HG03025 (cell line): ENCODE results near the gene TXNDC11.

Experiments
- ATAC-seq: cut with Tn5 transposase; IDR thresholded peaks from one replicate; pipeline ENCODE4 v1.9.1; 2021; ENCODE audit warnings: mild to moderate bottlenecking, moderate library complexity; ENCODE audit not compliant: unreplicated experiment, low FRiP score

TXNDC11 gene

DNA sequence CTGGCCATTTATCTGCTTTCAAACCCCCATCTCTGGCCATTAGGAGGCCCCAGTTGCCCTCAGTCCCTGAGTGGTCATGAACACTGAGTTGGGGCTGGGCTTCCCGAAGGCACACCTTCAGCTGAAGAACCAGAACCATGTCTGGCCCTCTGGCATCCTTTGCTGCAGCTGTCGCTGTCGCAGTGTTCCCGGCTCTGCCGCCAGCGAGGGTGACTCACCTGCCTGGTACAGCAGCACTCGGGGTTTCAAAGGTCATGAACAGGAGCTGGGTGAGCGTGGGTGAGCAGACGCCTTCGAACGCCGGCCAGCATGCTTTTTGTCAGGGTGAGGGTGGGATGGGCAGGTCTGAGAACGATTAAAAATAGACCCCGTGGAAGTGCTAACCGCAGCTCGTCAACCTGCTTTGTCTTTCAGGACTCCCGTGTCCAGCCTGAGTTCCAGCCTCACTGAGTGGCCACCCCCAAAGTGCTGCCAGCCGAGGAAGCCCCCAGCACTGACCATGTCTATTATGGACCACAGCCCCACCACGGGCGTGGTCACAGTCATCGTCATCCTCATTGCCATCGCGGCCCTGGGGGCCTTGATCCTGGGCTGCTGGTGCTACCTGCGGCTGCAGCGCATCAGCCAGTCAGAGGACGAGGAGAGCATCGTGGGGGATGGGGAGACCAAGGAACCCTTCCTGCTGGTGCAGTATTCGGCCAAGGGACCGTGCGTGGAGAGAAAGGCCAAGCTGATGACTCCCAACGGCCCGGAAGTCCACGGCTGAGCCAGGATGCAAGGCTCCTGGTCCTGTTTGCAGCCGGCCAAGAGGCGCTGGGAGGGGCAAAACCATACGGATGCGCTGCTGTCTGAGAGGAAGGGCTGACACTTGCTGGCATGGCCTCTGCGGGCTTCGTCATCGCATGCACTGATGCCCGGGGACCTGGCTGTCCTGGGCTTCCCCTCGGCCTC is 66.8 kb downstream of the TXNDC11 start:
- no peak for ATAC-seq

DNA sequence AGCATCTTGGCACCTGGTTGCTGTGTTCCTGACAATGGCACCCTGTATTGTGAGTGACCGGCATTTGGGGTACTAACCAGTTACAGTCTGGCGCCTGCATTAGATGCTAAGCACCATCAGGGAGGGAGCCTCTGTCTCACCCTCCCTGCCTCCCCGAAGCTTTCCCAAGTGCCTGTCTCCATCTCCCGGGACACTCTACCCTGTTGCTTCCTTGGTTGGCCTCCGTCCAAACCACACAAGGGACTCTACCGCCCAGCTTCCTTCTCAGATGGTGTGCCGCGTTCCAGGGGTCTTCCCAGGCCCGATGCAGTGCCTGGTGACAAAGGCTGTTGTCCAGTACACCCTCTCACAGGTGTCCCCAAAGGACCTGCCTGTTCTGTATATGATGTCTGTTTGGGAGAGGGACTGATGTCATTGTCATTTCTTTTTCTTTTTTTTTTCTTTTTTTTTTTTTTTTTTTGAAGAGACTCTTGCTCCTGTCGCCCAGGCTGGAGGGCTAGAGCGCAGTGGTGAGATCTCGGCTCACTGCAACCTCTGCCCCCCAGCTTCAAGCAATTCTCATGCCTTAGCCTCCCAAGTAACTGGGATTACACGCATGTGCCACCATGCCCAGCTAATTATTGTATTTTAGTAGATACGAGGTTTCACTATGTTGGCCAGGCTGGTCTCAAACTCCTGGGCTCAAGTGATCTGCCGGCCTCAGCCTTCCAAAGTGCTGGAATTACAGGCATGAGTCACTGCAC is 67.7 kb downstream of the TXNDC11 start:
- ATAC-seq = no peak

DNA sequence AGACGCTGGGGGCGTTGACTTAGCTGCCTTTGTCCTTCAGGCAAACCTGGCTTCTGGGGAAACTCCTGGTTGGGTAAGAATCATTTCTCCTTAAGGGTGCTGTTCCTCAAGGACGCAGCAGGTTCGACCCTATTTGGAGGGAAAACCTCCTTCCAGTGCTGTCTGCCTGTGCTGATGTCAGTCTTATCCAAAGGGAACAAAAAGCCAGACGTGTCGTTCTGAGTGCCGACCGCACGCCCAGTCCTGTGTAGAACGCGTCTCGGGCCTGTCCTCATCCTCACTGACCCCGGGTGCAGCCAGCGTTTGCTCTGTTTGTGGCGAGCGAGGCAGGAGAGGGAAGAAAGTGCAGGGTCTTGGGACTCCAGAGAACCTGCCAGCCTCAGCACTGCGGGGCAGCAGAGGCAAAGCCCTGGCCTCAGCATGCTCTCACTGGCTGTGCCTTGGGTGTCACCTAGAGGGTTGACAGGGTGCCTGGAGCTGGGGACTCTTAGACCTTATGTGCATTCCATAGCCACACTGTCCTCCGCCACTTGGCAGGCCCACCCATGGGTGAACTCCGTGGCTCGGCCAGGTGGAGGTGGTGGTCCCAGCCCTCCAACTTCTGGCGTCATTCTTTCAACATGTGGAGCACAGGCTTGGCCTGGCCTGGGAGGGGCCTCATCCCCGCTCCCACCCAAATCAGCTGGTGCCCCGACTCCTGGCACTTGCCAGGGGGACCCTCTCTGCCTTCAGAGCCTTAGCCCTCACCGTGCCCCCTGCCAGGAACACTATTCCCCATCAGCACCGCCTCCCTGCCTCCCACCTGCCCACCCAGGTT is 68.4 kb downstream of the TXNDC11 start:
- ATAC-seq = no peak

DNA sequence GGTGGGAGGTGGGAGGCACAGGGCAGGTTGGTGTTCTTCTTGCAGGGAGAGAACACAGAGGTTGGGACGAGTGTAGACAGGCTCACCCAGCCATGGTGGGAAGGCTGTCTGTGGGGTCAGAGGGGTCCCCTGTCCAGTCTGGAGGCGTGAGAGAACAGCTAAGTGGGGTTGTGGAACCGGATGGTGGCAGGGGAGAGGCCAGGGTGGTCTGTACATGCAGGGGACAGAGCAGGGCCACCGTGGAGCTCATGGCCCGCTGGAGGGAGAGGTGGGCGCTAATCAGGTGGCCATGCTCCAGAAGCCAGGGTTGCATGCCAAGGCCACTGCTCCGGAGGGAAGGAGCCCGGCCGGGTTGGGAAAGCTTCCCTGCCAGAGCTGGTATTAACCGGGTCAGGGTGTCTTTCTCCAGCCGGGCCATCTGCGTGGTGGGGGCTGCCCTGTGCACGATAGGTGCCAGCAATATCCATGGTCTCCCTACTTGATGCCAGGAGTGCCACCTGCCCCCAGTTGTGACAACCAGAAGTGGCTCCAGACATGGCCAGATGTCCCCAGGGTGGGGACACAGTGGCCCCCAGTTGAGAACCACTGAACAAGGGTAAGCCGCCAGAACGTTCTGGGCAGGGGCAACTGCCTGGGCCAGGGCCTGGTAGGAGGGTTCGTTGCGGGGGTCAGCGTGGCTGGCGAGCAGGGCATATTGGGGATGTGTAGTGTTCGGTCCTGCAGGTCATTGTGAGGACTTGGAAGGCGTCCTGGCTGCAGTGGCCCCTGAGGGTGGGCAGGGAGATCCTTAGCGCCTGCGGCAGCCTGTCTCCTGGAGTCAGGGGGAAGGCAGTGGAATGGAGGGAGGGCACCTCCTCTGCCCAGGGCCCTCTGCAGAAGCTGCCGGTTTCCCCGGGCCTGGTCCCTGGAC is 69.3 kb downstream of the TXNDC11 start:
- no peak for ATAC-seq

DNA sequence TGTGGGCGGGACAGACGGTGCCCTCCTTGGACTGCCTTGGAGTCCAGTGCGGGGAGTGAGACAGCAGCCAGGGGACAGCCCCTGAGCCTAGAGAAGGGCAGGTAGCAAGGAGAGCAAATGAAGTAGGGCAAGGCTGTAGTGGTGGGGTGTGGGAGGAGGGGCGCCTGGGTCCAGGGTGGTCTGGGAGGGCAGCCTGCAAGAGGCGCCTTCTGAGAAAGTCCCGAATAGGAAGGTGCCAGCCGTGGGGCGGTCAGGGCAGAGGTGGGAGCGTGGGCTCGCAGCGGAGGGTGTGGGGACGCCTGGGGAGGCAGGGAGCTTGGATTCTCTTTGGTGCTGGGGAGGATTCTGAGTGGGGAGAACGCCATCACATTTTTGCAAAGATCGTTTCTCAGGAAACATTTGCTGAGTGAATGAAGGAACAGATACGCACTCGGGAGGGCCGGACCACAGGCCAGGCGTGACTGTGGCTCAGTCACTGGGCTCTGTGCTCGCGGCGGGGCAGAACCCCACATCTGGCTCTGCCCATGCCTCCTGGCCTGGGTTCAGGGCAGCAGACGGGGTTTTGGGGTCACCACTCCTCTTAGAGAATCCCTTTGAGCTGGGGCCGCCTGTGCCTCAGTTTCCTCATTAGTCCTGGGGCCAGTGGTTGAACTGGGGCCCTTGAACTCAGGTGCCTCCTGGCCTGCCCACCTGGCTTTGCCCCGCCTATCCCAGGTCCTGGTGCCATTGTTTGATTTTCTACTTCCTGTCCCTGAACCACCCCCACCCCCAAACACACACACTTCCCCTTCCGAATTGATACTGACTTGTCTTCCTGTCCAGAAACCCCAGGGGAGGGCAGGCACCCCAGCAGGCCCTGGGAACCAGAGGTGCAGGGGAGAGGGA is 70.2 kb downstream of the TXNDC11 start:
- no peak for ATAC-seq

DNA sequence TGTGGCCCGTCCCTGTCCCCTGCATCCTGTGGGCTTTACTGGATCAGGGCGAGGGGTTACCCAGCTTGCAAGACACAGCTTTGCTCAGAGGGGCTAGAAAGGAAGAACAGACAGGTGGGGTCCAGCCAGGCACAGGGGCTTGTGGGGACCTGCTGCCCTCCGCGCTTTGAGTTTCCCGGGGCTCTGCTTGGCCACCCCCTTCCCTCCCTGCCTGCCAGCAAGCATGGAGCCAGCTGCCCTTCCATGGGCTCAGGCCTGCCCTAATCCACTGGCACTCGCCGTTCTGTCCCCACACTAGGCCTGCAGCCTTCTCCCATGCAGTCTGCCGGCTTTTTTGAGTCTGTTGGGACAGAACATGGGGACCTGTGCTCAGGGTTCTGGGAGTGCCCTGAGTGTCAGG is 71.0 kb downstream of the TXNDC11 start:
- ATAC-seq = no peak

DNA sequence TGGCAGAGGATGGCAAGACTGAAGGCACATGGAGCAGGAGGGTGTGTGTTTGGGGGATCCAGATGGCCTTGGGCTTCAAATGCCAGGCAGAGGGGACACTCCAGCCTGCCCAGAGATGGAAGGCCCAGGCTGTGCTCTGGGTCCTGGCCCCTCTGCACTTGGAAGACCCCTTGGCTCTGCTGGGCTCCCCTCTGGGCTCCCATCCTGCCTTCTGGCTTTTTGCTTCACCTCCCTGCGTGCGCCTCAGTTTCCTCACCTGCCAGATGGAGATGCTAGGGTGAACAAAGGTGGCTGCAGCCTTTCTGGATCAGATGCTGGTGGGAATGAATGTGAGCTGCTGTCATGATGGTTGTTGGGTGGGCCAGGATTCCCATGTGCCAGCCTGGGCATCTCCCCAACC is 71.4 kb downstream of the TXNDC11 start:
- ATAC-seq = no peak

DNA sequence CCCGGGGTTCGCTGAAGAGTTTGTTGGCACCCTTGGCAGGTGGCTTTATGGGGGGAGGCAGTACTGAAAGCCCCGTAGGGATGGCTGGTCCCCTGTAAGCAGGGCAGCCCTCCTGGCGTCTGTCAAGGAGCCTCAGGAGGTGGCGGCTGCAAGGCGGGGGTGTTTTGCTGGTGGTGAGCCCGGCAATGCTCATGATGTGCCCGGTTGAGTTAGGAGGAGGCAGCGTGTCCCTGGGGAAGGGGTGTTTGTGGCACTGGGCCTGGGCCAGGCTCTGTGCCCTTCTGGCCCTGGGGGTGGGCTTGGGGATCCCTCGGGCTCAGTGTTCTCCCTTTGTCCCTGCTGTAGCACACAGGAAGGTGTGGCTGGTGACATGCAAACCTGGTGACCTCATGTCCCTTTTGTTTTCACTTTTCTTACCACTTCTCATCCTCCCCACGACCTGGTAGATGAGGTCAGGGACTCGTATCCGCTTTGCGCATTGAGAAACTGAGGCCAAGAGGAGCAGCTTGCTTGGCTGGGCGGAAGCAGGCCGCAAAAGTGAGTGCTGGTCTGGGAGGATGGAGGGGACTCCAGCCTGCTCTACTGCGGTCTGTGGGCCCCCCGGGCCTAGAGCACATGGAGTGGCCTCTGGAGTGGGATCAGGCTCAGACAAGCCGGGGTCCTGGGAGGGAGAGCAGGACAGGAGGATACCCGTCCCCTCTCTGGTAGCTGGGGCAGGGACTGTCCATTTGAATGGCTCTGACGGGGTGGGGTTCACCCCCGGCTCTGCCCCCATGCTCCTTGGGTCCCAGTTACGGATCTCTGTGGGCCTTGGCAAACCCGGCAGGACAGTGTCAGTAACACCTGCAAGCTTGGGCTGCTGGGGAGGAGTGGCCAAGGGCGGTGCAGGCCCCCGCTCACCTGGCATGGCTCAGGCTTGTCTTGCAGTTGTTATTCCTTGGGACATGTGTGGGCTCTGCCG is 72.2 kb downstream of the TXNDC11 start:
- ATAC-seq = no peak

DNA sequence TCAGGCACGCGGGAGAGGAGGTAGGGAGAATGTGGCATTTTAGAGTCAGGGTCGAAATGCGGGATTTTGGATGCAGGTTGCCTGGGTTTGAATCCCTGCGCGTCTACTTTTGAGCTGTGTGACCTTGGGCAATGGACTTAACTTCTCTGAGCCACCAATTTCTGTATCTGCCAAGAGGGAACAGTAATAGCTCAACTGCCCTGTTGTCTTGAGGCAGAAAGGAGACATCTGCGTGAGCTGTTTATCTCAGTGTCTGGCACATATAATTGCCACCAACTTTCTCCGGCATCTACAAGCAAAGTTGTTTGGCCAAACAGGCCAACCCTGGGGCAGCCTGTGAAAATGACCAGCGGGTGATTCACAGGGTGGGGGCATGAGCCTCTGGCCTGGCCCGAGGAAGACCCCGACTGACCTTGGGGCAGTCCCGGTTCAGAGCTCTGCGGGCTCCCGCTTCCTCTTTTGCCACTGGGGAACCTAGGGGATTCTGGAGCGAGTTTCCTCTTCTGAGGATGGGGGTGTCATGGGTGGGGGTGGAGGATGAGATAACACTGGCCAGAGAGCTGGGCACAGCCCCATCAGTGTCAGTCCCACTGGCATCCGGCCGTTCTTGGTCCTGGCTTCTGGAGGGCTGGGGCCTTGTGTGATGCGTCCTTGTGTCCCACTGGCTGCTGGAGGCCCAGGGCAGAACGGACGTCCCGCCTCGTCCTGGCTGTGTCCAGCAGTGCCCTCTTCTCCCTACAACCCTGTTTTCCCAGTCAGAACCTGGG is 73.1 kb downstream of the TXNDC11 start:
- ATAC-seq = no peak

DNA sequence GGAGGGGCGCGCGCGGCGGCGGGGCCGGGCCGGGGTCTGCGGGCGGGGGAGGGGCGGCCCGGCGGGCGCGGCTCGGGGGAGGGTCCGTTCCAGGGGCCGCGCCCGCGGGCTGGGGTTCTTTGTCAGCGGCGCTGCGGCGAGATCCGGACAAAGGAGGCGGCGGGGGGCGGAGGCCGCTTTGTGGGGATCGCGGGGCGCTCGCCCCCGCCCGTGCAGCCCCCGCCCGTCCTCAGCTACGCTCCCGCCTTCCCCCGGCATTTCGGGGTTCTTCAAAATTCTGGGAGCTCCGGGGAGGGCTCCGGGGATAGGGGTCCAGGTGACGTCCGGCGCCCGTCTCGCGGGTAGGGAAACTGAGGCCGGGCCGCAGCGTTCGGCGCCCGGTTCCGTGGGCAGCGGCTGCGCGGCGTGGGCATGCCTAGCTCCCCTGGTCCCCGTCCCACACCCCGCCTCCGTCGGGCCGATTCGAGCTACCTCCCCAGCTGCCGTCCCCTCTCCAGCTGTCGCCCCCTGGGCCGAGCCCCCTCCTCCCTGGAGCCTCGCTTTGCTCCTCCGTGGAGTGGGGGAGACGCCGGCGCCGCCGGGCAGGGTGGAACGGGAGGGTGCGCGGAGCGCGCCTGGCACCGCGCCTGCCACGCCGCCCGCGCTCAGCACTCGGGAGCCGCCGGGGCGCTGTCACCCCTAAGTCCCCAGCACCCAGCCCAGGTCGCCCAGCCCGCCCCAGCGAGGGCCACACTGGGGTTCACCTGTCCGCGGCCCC is 73.9 kb downstream of the TXNDC11 start:
- ATAC-seq = no peak

DNA sequence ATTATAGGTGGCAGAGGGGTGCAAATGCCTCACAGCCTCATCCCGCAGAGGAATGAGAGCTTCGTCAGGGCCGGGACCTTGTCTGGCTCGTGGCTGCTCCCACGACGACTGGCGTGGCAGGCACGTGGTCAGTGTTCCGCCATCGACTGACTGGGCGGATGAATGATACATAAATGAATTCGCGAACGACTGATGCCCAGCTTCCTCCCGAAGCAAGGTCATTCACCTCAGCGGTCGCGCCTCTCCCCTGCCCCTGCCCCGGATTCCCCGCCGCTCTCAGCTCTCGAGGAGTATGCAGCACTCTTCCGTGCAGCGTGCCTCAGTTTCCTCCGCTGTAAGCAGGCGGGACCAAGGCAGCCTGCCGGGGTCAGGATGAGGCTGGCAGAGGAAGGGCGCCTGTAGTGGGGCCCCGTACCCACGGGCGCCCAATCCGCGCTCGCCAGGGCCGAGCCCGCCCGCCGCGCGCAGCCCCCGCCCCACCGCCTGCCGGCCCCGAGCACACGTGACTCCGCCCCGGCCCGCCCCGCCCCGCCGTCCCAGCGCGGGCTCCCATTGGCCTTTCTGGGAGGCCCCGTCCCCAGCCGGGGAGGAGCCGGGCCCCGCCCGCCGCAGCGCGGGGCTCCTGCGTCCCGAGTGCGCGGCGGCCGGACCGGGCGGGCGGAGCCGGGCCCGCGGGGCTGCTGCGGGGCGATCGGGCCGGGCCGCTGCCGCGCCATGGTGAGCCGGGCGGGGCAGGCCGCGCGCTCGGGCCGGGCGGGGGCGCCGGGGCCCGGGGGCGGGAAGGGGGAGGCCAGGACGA is 74.6 kb downstream of the TXNDC11 start, which contains the start of gene SNN:
Gene SNN (plus strand): TSS at position 632 of the 799 bp plus-strand sequence. CDS start 7,605 bp downstream, outside the sequence.
- peak; percentile 62 for ATAC-seq

DNA sequence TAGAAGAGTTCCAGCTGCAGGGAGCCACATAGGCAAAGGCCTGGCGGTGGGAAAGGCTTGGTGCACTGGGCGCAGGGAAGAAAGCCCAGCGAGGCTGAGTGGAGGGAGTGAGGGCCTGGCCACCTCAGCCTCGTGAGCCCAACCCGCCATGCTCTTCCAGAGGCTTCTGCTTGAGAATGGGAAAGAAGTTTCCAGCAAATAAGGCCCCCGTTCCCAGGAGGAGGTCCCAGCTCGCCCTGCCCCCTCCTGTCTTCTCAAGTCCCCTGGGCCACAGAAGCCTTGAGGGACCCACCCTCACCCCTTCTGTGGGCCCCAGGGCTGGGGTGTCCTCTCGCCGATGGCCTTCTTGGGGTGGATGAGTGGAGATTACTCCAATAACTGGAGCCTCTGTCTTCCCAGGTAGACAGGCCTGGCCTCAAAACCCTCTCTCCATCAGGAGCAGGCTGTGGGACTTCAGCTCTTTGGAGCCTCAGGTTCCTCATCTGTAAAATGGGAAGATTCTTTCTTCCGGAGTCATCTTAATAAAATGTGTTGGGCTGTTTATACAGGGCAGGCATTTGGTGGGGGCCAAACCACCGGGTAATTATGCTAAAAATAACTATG is 75.3 kb downstream of the TXNDC11 start:
- ATAC-seq = no peak

DNA sequence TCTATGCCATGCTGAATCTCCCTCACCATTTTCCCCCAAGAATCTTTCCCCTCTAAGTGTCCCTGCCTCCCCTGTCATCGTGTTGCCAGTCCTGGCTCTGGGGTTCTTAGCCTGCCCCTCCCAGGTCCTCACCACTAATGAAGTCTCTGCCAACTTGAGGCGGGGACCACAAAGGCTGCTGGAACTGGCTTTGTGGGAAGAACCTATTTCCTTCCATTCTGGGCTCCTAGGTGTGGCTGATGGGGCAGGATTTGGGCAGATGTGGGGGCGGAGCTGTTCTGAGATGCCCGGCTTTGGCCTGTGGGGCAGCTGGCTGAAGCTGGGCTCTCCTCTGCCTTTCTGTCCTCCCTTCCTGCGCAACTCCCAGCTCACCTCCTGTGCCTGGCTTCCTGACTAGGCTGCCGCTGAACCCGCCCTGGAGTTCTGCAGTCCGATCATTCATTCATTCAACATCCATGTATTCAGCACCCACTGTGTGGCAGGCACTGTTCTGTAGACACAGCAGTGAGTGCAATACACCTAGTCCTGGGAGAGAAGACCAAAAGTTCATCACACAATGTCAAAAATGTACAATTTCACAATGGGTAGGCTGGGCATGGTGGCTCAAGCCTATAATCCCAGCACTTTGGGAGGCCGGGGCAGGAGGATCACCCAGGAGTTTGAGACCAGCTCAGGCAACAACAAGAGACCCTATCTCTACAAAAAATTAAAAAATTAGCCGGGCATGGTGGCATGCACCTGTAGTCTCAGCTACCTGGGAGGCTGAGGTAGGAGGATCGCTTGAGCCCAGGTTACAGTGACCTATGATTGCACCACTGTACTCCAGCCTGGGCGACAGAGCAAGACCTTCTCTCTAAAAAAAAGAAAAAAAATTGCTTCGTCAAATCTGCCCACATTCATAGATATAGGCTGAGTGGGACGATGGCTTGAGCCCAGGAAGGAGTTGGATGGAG is 76.3 kb downstream of the TXNDC11 start:
- no peak for ATAC-seq

DNA sequence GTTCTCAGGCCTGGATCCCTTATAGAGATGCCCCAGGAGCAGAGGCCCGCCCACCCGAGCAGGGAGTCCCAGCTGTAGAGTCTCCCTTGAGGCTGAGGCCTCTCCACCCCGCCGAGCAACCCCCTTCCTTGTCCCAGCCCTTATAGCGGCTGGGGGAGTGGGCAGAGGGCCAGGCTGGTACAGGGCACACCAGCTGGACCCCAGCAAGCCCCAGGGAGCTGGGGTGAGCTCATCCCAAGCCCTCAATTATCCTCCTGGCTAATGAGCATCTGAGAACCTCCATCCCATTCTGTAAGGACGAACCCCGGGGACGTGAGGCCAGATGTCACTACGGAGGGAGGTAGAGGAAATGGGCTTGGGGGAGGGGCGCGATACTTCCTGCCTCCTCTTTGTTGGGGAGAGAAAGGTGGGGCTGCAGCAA is 77.6 kb downstream of the TXNDC11 start:
- no peak for ATAC-seq
